GM19468 (cell line): ENCODE data around the gene DHX30.
"Not testable (repeated sequence)": the region's sequence is repeated elsewhere in the genome, so short reads cannot be mapped to it uniquely, and the experiment has no call there.

Source experiments
- ATAC-seq: cut with Tn5 transposase; IDR thresholded peaks from one replicate; pipeline ENCODE4 v1.9.1; 2021; ENCODE audit warnings: mild to moderate bottlenecking, moderate library complexity, moderate number of reproducible peaks; ENCODE audit not compliant: unreplicated experiment; ENCODE audit errors: extremely low read depth

Gene DHX30

DNA sequence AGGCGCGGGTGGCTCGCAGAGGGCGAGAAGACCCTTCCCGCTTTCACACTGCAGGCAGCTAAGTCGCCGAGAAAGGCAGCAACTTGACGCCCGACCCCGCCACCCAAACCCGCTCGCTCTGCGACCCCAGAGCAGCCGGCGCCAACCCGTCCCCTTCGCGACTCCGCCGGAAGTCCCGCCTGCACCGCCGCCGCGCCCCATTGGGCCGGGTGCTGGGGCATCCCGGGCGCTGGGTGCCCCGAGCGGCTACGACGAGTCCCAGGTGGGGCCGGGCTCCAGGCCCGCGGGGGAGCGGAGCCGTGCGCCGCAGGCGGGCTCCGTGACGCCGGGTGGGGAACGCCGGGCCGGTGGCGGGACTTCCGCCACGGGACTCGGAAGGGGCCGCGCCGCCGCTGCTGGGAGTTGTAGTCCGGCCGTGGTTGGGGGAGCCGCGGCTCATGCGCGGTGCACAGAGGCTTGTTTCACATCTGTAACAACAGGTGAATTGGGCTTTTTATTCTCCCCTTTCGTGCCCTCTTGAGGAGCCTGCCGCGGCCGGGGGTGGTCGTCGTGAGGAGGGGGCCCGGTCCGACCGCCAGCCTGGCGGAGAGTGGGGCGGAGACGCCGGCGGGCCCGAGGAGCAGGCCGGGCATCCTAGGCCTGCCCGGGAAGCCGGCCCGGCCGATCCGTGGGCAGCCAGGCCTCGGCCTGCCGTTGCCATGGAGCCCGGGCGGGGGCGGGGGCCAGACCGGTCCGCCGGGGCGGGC is at the start of gene DHX30:
Gene DHX30, plus strand, starts transcription at position 405 of the 746 bp plus-strand sequence. CDS start 7,546 bp downstream, outside the sequence.
- peak; percentile 70 for ATAC-seq

- ATAC-seq: no peak
Observed at GRCh38 chr3:47758261-47759025, 44.5 kb upstream of the DHX30 start.

DNA sequence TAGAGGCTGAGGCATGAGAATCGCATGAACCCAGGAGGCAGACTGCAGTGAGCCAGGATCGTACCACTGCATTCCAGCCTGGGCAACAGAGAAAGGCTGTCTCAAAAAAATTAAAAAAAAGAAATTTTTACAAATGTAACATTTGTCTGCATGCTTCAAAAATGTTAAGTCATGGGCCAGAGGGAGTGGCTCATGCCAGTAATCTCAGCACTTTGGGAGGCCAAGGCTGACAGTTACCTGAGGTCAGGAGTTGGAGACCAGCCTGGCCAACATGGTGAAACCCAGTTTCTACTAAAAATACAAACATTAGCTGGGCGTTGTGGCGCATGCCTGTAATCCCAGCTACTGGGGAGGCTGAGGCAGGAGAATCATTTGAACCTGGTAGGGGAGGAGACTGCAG is 42.7 kb upstream of the DHX30 start:
- ATAC-seq: not testable (repeated sequence)

GRCh38 chr3:47761046-47761445 is 41.9 kb upstream of the DHX30 start:
- no peak for ATAC-seq

GRCh38 chr3:47762233-47762632 is 40.7 kb upstream of the DHX30 start:
- ATAC-seq: no peak

DNA sequence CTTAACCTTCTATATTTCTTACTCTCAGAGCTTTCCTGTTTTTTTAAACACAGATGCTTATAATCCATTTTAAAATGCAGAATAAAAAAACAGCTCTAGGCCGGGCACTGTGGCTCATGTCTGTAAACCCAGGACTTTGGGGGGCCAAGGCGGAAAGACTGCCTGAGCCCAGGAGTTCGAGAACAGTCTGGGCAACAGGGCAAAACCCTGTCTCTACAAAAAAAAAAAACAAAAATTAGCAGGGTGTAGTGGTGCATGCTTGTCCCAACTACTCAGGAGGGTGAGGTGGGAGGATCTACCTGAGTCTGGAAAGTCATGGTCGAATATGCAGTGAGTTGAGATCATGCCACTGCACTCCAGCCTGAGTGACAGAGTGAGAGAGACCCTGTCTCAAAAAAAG is 36.8 kb upstream of the DHX30 start:
- no peak for ATAC-seq

GRCh38 chr3:47772047-47772446 is 30.9 kb upstream of the DHX30 start:
- no peak for ATAC-seq

- no peak for ATAC-seq
Observed at GRCh38 chr3:47772788-47773187, 30.1 kb upstream of the DHX30 start.

GRCh38 chr3:47778746-47779145 is 24.2 kb upstream of the DHX30 start:
- ATAC-seq: no peak

DNA sequence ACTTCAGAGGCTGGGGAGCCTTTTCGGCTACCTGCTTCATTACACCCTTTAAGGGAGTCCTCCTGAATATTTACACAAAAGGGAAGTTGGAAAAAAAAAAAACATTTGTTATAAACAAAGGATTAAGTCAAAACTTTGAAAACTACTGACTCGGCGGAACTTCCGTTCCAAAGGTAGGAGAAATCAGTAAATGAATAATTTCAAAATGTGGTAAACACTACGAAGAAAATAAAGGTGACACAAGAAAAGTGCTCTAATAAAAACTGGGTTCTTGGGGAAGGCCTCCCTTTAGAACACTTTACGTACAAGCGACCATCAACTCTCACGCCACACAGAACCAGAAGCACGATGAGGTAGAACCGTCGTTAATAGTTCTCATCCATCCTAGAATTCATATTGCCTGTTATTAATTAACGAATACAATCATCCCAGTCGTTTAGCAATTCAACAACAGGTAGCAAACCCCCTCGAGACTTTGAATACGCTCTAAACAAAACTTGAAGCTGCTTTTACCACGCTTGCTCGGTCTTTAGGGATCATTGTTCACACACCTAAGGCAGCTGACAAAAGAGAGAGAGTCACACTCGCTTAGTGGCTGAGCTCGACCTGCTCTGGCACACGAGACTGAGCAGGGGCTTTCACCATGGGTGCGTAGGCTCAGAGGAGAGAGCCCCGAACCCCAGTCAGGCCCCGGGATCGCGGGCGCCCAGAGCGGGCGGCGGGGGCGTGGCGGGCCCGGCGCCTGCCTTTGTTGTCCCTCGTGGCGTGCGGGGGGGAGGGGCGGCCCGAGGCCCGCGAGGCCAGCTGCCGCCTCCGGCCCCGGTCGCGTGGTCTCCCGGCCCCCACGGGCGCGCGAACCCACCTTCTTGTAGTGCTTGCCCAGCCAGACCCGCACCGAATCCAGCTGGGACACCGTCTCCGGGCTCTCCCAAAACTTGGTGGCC is 21.9 kb upstream of the DHX30 start:
- ATAC-seq: no peak

GRCh38 chr3:47781685-47782445 is 21.1 kb upstream of the DHX30 start, which contains the start of gene SMARCC1:
Gene SMARCC1, minus strand, starts transcription at chr3:47781893. Its CDS starts 96 bp downstream, at chr3:47781797.
- ATAC-seq: peak; percentile 76

DNA sequence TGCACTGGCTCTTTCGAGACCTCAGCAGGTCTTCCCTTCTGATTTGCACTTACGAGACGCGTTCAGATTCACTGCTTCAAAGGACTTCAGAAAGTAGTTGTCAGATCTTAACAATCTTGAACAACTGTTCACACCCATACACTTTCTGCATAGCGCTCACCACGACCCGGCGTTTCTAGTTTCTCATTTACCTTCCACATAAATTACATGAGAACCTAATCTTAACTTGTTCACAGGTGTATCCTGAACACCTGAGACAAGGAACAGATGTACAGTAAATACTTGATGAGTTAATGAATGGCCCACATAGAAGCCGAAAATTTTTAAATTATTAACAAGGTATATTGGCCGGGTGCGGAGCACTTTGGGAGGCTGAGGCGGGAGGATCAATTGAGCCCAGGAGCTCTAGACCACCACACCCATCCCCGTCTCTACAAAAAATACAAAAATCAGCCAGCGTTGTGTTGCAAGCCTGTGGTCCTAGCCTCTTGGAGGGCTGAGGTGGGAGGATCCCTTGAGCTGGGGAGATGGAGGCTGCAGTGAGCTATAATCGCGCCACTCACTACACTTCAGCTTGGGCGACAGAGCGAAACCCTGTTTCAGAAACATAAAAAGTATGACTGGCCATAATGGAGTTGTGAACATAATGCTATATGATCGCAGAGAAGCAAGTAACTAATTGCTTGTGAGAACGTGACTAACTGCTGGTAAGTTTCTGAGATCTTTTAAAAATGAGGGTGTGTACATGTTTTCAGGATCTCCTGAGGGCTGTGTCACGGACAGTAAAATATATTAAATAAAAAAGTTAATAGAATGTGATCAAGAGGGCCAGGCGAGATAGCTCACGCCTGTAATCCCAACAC is 20.3 kb upstream of the DHX30 start:
- peak; percentile 2 for ATAC-seq

GRCh38 chr3:47783673-47784072 is 19.3 kb upstream of the DHX30 start:
- ATAC-seq: no peak

DNA sequence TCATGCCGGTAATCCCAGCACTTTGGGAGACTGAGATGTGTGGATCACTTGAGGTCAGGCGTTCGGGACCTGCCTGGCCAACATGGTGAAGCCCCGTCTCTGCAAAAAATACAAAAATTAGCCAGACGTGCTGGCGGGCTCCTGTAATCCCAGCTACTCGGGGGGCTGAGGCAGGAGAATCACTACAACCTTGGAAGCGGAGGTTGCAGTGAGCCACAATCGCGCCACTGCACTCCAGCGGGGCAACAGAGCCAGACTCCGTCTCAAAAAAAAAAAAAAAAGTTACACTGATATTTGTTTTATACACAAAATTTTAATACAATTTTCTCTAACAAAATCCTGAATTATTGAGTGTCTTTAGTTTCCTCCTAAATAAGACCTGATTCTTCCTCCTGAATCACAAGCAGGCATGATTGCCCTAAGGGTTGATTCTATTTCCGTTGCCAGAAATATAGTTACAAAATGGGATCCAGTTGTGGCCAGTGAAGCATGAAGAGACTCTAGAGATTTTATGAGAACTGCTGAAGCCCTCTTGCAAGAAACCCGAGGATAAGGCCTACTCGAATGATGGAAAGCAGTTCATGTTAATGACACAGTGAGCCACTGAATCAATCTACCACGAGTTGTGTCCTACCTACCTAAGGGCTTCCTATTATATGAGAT is 11.6 kb upstream of the DHX30 start:
- no peak for ATAC-seq

DNA sequence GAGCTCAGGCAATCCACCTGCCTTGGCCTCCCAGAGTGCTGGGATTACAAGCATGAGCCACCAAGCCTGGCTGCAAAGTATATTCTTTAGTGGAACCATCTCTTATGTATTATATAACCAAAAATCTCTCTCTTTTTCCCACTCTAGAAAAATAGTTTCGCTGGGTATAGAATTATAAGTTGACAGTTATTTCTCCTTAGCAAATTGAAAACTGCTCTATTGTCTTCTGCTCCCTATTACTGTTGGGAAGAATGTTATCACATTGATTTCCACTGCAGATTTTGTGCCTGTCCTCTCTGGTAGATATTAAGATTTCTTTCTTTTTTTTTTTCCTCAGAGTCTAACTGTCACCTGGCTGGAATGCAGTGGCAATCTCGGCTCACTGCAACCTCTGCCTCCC is 10.2 kb upstream of the DHX30 start:
- ATAC-seq: no peak

GRCh38 chr3:47794544-47794943 is 8.4 kb upstream of the DHX30 start:
- no peak for ATAC-seq

GRCh38 chr3:47799733-47800132 is 3.2 kb upstream of the DHX30 start:
- ATAC-seq: no peak

GRCh38 chr3:47803480-47804025 is 615 bp downstream of the DHX30 start:
- no peak for ATAC-seq
